ENCODE data around the gene CCDC85C.

CCDC85C gene

DNA sequence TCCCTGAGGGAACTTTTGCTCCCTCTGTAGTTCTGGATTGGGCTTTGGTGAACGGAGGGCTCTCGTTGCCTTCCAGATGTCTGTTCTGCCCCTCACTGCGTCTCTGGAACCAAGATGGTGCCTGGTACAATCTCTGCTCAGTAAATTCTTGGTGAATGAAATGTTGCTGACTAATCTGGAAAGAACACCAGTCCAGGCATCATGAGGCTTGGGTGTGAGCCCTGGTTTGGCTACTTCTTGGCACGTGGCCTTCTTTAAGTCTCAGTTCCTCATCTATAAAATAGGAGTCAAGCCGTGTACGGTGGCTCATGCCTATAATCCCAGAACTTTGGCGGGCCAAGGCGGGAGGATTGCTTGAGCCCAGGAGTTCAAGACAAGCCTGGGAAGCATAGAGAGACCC is 45.2 kb upstream of the CCDC85C start:
- peaks cover 7% of the 10 kb centered on the region for H3K4me1 ChIP-seq (ENCODE audit: low read depth, poor library complexity, severe bottlenecking)
- no peaks in the 10 kb centered on the region for H3K27me3 ChIP-seq (ENCODE audit: insufficient read depth, low read depth)
- H4K20me1 ChIP-seq (ENCODE audit: insufficient read depth), result no peaks in the 10 kb centered on the region
- TF ChIP-seq, protein P1, sequence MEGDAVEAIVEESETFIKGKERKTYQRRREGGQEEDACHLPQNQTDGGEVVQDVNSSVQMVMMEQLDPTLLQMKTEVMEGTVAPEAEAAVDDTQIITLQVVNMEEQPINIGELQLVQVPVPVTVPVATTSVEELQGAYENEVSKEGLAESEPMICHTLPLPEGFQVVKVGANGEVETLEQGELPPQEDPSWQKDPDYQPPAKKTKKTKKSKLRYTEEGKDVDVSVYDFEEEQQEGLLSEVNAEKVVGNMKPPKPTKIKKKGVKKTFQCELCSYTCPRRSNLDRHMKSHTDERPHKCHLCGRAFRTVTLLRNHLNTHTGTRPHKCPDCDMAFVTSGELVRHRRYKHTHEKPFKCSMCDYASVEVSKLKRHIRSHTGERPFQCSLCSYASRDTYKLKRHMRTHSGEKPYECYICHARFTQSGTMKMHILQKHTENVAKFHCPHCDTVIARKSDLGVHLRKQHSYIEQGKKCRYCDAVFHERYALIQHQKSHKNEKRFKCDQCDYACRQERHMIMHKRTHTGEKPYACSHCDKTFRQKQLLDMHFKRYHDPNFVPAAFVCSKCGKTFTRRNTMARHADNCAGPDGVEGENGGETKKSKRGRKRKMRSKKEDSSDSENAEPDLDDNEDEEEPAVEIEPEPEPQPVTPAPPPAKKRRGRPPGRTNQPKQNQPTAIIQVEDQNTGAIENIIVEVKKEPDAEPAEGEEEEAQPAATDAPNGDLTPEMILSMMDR (conservative IDR thresholded peaks at IDR 0.05; ENCODE audit: low read depth, low read length), result no peak
- no peak overlapping the region for H3K4me3 ChIP-seq (IDR thresholded peaks at IDR 0.05; ENCODE audit: insufficient read depth, low read depth, low read length)
- H3K79me2 ChIP-seq (ENCODE audit: insufficient read depth, low read depth), result no peaks in the 10 kb centered on the region
- no peak overlapping the region for H3K9ac ChIP-seq
- H3K36me3 ChIP-seq (ENCODE audit: insufficient read depth), result no peaks in the 10 kb centered on the region
- H2AFZ ChIP-seq (ENCODE audit: low read depth), result no peak overlapping the region
- H3K27ac ChIP-seq, result no peak overlapping the region
- no peak overlapping the region for H3K4me2 ChIP-seq

GRCh38 chr14:99648027-99648784 is 44.2 kb upstream of the CCDC85C start:
- TF ChIP-seq, protein P1 (conservative IDR thresholded peaks at IDR 0.05; ENCODE audit: low read depth, low read length), result no peak
- Histone ChIP-seq H3K4me3 (IDR thresholded peaks at IDR 0.05; ENCODE audit: insufficient read depth, low read depth, low read length) (no peak overlapping the region), H3K36me3 (ENCODE audit: insufficient read depth) (no peaks in the 10 kb centered on the region), H3K9ac (no peak overlapping the region), H3K4me1 (ENCODE audit: low read depth, poor library complexity, severe bottlenecking) (no peaks in the 10 kb centered on the region), H2AFZ (ENCODE audit: low read depth) (no peak overlapping the region), H3K27me3 (ENCODE audit: insufficient read depth, low read depth) (no peaks in the 10 kb centered on the region), H3K27ac (no peak overlapping the region), H3K4me2 (no peak overlapping the region), H3K79me2 (ENCODE audit: insufficient read depth, low read depth) (no peaks in the 10 kb centered on the region), H4K20me1 (ENCODE audit: insufficient read depth) (no peaks in the 10 kb centered on the region)

DNA sequence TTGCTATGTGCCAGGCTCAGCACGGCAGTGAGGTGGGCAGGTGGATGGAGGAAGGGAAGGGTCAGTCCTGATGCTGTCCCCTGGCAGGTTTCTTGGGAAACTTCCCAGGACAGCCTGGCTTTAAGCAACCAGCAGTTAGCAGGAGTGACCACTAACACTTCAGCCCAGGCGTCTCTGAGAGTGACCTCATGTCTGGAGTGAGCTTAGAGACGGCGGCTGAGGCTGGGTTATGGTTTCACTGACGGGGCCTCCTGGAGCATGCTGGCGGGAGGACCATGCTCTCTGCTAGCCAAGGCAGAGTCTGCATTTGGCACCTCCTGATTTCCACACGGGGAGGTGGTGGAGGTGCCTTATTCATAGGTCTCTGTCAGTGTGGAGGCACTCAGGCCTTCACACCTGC is 43.4 kb upstream of the CCDC85C start:
- TF ChIP-seq, protein P1 (conservative IDR thresholded peaks at IDR 0.05; ENCODE audit: low read depth, low read length), result no peak
- Histone ChIP-seq H3K4me1 (ENCODE audit: low read depth, poor library complexity, severe bottlenecking) (no peaks in the 10 kb centered on the region), H3K27me3 (ENCODE audit: insufficient read depth, low read depth) (no peaks in the 10 kb centered on the region), H3K4me3 (IDR thresholded peaks at IDR 0.05; ENCODE audit: insufficient read depth, low read depth, low read length) (no peak overlapping the region), H3K4me2 (no peak overlapping the region), H3K27ac (no peak overlapping the region), H3K36me3 (ENCODE audit: insufficient read depth) (no peaks in the 10 kb centered on the region), H4K20me1 (ENCODE audit: insufficient read depth) (no peaks in the 10 kb centered on the region), H3K9ac (no peak overlapping the region), H3K79me2 (ENCODE audit: insufficient read depth, low read depth) (no peaks in the 10 kb centered on the region), H2AFZ (ENCODE audit: low read depth) (no peak overlapping the region)

- no peaks in the 10 kb centered on the region for H3K27me3 ChIP-seq (ENCODE audit: insufficient read depth, low read depth)
- H3K4me1 ChIP-seq (ENCODE audit: low read depth, poor library complexity, severe bottlenecking), result no peaks in the 10 kb centered on the region
- no peak overlapping the region for H2AFZ ChIP-seq (ENCODE audit: low read depth)
- H4K20me1 ChIP-seq (ENCODE audit: insufficient read depth), result no peaks in the 10 kb centered on the region
- no peak overlapping the region for H3K4me3 ChIP-seq (IDR thresholded peaks at IDR 0.05; ENCODE audit: insufficient read depth, low read depth, low read length)
- no peak overlapping the region for H3K4me2 ChIP-seq
- TF ChIP-seq, protein P1 (conservative IDR thresholded peaks at IDR 0.05; ENCODE audit: low read depth, low read length), result no peak
- H3K9ac ChIP-seq, result no peak overlapping the region
- H3K79me2 ChIP-seq (ENCODE audit: insufficient read depth, low read depth), result no peaks in the 10 kb centered on the region
- no peaks in the 10 kb centered on the region for H3K36me3 ChIP-seq (ENCODE audit: insufficient read depth)
- H3K27ac ChIP-seq, result no peak overlapping the region
These were observed 41.8 kb upstream of the CCDC85C start for GRCh38 chr14:99645545-99646505.

Data from KMS-11 (cell line).